Liver (tissue), 9 donors: Measurements from ENCODE around the gene INSR. TPM values are rescaled to one million over a fixed set of nuclear protein-coding genes. Genes with fewer than 3 reads are reported as not detected.
A peak's percentile ranks its signal among the peaks of the same experiment; 100 is the strongest.

Source experiments
- DNase-seq: peaks from one replicate; pipeline ENCODE4 v3.0.0-alpha.2; 2017; ENCODE audit warnings: low spot score
- H3K27ac ChIP-seq, 2 donors: one replicate each; pipeline ENCODE4 v1.7.0; 2013; ENCODE audit warnings: inconsistent platforms in 2 of 2, low read length in 2 of 2, control low read depth in 1 of 2, low read depth in 1 of 2, mild to moderate bottlenecking in 1 of 2
- H3K27me3 ChIP-seq, 4 donors: one replicate each; pipeline versions ENCODE4 v1.6.1 to v1.7.0; 2013; ENCODE audit warnings: low read length in 3 of 4, inconsistent platforms in 1 of 4, mild to moderate bottlenecking in 1 of 4, moderate library complexity in 1 of 4; ENCODE audit not compliant: control insufficient read depth in 4 of 4, insufficient read depth in 4 of 4
- H3K36me3 ChIP-seq, 4 donors: one replicate each; pipeline versions ENCODE4 v1.6.1 to v1.7.0; 2013; ENCODE audit warnings: low read length in 3 of 4, mild to moderate bottlenecking in 3 of 4, low read depth in 1 of 4, moderate library complexity in 1 of 4; ENCODE audit not compliant: control insufficient read depth in 4 of 4, insufficient read depth in 3 of 4
- H3K4me1 ChIP-seq, 4 donors: one replicate each; pipeline versions ENCODE4 v1.6.1 to v1.7.0; 2013; ENCODE audit warnings: low read length in 3 of 4, mild to moderate bottlenecking in 3 of 4, moderate library complexity in 1 of 4; ENCODE audit not compliant: control insufficient read depth in 4 of 4, insufficient read depth in 4 of 4
- H3K4me3 ChIP-seq, 3 donors: one replicate each; pipeline versions ENCODE4 v1.6.1 to v1.7.0; 2013; ENCODE audit warnings: low read length in 3 of 3, control low read depth in 1 of 3, low read depth in 1 of 3, mild to moderate bottlenecking in 1 of 3
- H3K9ac ChIP-seq, 2 donors: one replicate each; pipeline ENCODE4 v1.7.0; 2013; ENCODE audit warnings: low read length in 2 of 2, mild to moderate bottlenecking in 2 of 2, moderate library complexity in 2 of 2, control low read depth in 1 of 2, low read depth in 1 of 2
- H3K9me3 ChIP-seq, 4 donors: one replicate each; pipeline versions ENCODE4 v1.6.1 to v1.7.0; 2013; ENCODE audit warnings: low read length in 3 of 4; ENCODE audit not compliant: control insufficient read depth in 4 of 4
- EGR1 ChIP-seq, 2 donors: IDR thresholded peaks; 2 replicates each; pipeline ENCODE4 v1.6.1; 2016 to 2018; ENCODE audit warnings: antibody characterized with exemption in 2 of 2, low read depth in 2 of 2
- FOXA1 ChIP-seq: IDR thresholded peaks from 2 replicates; pipeline ENCODE4 v1.6.1; 2016; ENCODE audit warnings: antibody characterized with exemption
- FOXA2 ChIP-seq: IDR thresholded peaks from 2 replicates; pipeline ENCODE4 v1.6.1; 2016; ENCODE audit warnings: antibody characterized with exemption
- GABPA ChIP-seq, 2 donors: IDR thresholded peaks in 1 of 2; conservative IDR thresholded peaks in 1 of 2; 2 replicates each; pipeline ENCODE4 v1.6.1; 2016; ENCODE audit warnings: antibody characterized with exemption in 2 of 2, mild to moderate bottlenecking in 1 of 2, moderate library complexity in 1 of 2
- HNF4A ChIP-seq, 2 donors: conservative IDR thresholded peaks; 2 replicates each; pipeline ENCODE4 v1.6.1; 2016; ENCODE audit warnings: antibody characterized with exemption in 2 of 2, mild to moderate bottlenecking in 2 of 2
- HNF4G ChIP-seq: IDR thresholded peaks from 2 replicates; pipeline ENCODE4 v1.6.1; 2016; ENCODE audit warnings: antibody characterized with exemption
- JUND ChIP-seq, 2 donors: IDR thresholded peaks; 2 replicates each; pipeline ENCODE4 v1.6.1; 2016; ENCODE audit warnings: antibody characterized with exemption in 2 of 2
- NR2F2 ChIP-seq: IDR thresholded peaks from 2 replicates; pipeline ENCODE4 v1.6.1; 2016; ENCODE audit warnings: antibody characterized with exemption
- RAD21 ChIP-seq, 2 donors: IDR thresholded peaks; 2 replicates each; pipeline ENCODE4 v1.6.1; 2016; ENCODE audit warnings: antibody characterized with exemption in 2 of 2, mild to moderate bottlenecking in 2 of 2
- RXRA ChIP-seq, 2 donors: IDR thresholded peaks; 2 replicates each; pipeline ENCODE4 v1.6.1; 2017 to 2018; ENCODE audit warnings: antibody characterized with exemption in 2 of 2, mild to moderate bottlenecking in 1 of 2
- SP1 ChIP-seq: IDR thresholded peaks from 2 replicates; pipeline ENCODE4 v1.6.1; 2018; ENCODE audit warnings: antibody characterized with exemption, mild to moderate bottlenecking
- TAF1 ChIP-seq: conservative IDR thresholded peaks from 2 replicates; pipeline ENCODE4 v1.6.1; 2016; ENCODE audit warnings: antibody characterized with exemption, mild to moderate bottlenecking
- YY1 ChIP-seq: IDR thresholded peaks from 2 replicates; pipeline ENCODE4 v1.6.1; 2016; ENCODE audit warnings: antibody characterized with exemption, mild to moderate bottlenecking
- WGBS: extraction: QIAGEN DNeasy Blood & Tissue Kit; methylation state at CpG from one replicate; pipeline ENCODE4 v1.1.7; 2013; 5-methylcytosine and 5-hydroxymethylcytosine counted together
- polyA plus RNA-seq, 2 donors: library from polyadenylated mRNA; stranded (reverse) in 1 of 2; unstranded in 1 of 2; fragments of 200-250 nt in 1 of 2; fragments of >200 nt in 1 of 2; fragmentation: Nextera tagmentation in 1 of 2; extraction: Ambion mirVana in 1 of 2; gene quantifications; one replicate each; pipeline versions ENCODE4 v1.2.1 to v1.2.3, GENCODE V29; 2013 to 2015
- total RNA-seq, 2 donors: library from RNA; depleted of rRNA; stranded (reverse); fragments of >200 nt; gene quantifications; one replicate each; pipeline ENCODE4 v1.2.3, GENCODE V29; 2014
- TF ChIP-seq, protein P1 (sequence below): IDR thresholded peaks from 2 replicates; pipeline ENCODE4 v1.6.1; 2016; ENCODE audit warnings: antibody characterized with exemption
- TF ChIP-seq, protein P2 (sequence below): fragments of 150-350 bp; IDR thresholded peaks from 2 replicates; pipeline ENCODE4 v1.5.1; 2017; ENCODE audit warnings: improper control_type of control experiment, low read depth, low read length; ENCODE audit not compliant: missing input control
- TF ChIP-seq, protein P3 (sequence below): IDR thresholded peaks from 2 replicates; pipeline ENCODE4 v1.6.1; 2016; ENCODE audit warnings: antibody characterized with exemption, mild to moderate bottlenecking
- TF ChIP-seq, protein P4 (sequence below): IDR thresholded peaks from 2 replicates; pipeline ENCODE4 v1.6.1; 2016; ENCODE audit warnings: antibody characterized with exemption
- TF ChIP-seq, protein P5 (sequence below): IDR thresholded peaks from 2 replicates; pipeline ENCODE4 v1.6.1; 2016; ENCODE audit warnings: antibody characterized with exemption
- donor health status: healthy.
- donor health status: healthy.
- donor health status: healthy.
- donor health status: healthy.
- donor health status: healthy.

Gene INSR
- total and polyA plus RNA-seq, 4 donors, result 16.5 to 97.5 (median 50.8) TPM

DNA sequence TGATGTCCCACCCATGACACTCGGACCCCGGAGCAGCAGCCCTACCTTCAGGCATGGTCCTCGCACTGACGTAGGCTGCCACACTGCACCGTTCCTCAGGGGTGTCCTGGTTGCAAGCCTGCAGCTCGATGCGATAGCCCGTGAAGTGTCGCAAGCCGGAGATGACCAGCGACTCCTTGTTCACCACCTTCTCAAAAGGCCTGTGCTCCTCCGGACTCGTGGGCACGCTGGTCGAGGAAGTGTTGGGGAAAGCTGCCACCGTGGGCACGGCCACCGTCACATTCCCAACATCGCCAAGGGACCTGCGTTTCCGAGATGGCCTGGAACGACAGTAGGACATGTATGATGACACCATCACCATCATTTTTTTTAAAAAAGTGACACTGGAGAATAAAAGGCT, 151.4 kb downstream of the INSR start:
- no peak overlapping the region for H3K9ac ChIP-seq
- peak overlapping the region; percentile 1 to 48 for H3K27ac ChIP-seq
- DNase-seq, result no peak
- peaks cover 0 to 13% (median 1%) of the 10 kb centered on the region in 4 donors for H3K4me1 ChIP-seq
- no peak overlapping the region for H3K4me3 ChIP-seq
- H3K36me3 ChIP-seq, result peaks cover 8 to 34% (median 20%) of the 10 kb centered on the region in 4 donors
- no peaks in the 10 kb centered on the region for H3K27me3 ChIP-seq
- no peaks in the 10 kb centered on the region for H3K9me3 ChIP-seq
- 98% methylated on average over 22 of the region's 22 CpGs for WGBS
- TF ChIP-seq YY1, result no peak
- TF ChIP-seq TAF1, result no peak

DNA sequence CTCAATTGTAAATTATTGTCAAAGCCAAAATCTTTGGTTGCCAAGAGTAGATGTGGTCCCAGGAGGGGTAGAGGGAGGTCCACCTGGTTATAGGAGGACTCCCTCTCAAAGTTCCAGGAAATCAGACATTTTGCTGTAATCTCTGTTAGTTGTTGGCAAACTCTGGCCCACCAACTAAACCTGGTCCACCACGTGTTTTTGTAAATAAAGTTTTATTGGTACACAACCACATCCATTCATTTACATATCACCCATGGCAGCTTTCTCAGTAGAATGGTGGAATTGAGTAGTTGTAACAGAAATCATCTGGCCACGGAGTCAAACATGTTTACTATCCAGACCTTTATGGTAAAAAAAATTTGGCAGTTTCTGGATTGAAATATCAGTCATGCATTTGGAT, 154.1 kb downstream of the INSR start:
- peaks cover 0 to 11% (median 1%) of the 10 kb centered on the region in 4 donors for H3K4me1 ChIP-seq

DNA sequence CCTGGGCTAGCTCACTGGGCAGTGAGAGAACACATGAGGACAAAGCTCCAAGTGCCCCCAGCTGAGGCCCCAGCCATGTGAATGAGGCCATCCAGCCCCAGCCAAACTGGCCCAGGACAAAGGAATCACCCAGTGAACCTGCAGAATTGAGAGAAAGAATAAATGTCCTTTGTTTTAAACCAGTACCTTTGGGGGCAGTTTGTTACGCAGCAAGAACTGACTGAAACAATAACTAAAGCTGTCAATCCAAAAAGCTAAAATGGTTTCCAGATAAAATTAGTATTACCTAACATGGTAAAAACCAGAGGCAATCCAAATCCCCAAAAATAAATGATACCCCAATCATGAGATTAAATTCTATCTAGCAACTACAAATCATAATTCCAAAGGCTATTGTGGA, 155.1 kb downstream of the INSR start:
- H3K27me3 ChIP-seq, result no peaks in the 10 kb centered on the region
- TF ChIP-seq HNF4G (no peak), HNF4A (conservative IDR thresholded peaks at IDR 0.05) (no peak), SP1 (no peak), FOXA2 (no peak), JUND (IDR thresholded peaks at IDR 0.05) (no peak), RXRA (IDR thresholded peaks at IDR 0.05) (no peak), GABPA (IDR thresholded peaks at IDR 0.05 in 1 of 2, conservative IDR thresholded peaks at IDR 0.05 in 1 of 2) (no peak), RAD21 (IDR thresholded peaks at IDR 0.05) (no peak), EGR1 (IDR thresholded peaks at IDR 0.05; ENCODE audit: low read depth in 2 of 2) (no peak), FOXA1 (no peak), TAF1 (no peak), YY1 (no peak), NR2F2 (no peak)
- TF ChIP-seq, protein P1, sequence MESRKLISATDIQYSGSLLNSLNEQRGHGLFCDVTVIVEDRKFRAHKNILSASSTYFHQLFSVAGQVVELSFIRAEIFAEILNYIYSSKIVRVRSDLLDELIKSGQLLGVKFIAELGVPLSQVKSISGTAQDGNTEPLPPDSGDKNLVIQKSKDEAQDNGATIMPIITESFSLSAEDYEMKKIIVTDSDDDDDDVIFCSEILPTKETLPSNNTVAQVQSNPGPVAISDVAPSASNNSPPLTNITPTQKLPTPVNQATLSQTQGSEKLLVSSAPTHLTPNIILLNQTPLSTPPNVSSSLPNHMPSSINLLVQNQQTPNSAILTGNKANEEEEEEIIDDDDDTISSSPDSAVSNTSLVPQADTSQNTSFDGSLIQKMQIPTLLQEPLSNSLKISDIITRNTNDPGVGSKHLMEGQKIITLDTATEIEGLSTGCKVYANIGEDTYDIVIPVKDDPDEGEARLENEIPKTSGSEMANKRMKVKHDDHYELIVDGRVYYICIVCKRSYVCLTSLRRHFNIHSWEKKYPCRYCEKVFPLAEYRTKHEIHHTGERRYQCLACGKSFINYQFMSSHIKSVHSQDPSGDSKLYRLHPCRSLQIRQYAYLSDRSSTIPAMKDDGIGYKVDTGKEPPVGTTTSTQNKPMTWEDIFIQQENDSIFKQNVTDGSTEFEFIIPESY, result no peak
- TF ChIP-seq, protein P2, sequence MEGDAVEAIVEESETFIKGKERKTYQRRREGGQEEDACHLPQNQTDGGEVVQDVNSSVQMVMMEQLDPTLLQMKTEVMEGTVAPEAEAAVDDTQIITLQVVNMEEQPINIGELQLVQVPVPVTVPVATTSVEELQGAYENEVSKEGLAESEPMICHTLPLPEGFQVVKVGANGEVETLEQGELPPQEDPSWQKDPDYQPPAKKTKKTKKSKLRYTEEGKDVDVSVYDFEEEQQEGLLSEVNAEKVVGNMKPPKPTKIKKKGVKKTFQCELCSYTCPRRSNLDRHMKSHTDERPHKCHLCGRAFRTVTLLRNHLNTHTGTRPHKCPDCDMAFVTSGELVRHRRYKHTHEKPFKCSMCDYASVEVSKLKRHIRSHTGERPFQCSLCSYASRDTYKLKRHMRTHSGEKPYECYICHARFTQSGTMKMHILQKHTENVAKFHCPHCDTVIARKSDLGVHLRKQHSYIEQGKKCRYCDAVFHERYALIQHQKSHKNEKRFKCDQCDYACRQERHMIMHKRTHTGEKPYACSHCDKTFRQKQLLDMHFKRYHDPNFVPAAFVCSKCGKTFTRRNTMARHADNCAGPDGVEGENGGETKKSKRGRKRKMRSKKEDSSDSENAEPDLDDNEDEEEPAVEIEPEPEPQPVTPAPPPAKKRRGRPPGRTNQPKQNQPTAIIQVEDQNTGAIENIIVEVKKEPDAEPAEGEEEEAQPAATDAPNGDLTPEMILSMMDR, result no peak
- TF ChIP-seq, protein P3, sequence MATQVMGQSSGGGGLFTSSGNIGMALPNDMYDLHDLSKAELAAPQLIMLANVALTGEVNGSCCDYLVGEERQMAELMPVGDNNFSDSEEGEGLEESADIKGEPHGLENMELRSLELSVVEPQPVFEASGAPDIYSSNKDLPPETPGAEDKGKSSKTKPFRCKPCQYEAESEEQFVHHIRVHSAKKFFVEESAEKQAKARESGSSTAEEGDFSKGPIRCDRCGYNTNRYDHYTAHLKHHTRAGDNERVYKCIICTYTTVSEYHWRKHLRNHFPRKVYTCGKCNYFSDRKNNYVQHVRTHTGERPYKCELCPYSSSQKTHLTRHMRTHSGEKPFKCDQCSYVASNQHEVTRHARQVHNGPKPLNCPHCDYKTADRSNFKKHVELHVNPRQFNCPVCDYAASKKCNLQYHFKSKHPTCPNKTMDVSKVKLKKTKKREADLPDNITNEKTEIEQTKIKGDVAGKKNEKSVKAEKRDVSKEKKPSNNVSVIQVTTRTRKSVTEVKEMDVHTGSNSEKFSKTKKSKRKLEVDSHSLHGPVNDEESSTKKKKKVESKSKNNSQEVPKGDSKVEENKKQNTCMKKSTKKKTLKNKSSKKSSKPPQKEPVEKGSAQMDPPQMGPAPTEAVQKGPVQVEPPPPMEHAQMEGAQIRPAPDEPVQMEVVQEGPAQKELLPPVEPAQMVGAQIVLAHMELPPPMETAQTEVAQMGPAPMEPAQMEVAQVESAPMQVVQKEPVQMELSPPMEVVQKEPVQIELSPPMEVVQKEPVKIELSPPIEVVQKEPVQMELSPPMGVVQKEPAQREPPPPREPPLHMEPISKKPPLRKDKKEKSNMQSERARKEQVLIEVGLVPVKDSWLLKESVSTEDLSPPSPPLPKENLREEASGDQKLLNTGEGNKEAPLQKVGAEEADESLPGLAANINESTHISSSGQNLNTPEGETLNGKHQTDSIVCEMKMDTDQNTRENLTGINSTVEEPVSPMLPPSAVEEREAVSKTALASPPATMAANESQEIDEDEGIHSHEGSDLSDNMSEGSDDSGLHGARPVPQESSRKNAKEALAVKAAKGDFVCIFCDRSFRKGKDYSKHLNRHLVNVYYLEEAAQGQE, result no peak
- TF ChIP-seq, protein P4, sequence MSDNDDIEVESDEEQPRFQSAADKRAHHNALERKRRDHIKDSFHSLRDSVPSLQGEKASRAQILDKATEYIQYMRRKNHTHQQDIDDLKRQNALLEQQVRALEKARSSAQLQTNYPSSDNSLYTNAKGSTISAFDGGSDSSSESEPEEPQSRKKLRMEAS, result no peak
- TF ChIP-seq, protein P5, sequence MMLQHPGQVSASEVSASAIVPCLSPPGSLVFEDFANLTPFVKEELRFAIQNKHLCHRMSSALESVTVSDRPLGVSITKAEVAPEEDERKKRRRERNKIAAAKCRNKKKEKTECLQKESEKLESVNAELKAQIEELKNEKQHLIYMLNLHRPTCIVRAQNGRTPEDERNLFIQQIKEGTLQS, result no peak
- no peak overlapping the region for H3K9ac ChIP-seq
- peaks cover 0 to 8% (median 3%) of the 10 kb centered on the region in 4 donors for H3K4me1 ChIP-seq
- no peaks in the 10 kb centered on the region for H3K9me3 ChIP-seq
- peak overlapping the region in 1 of 2 donors; percentile 54 for H3K27ac ChIP-seq
- DNase-seq, result no peak
- no peak overlapping the region for H3K4me3 ChIP-seq
- peaks cover 10 to 36% (median 24%) of the 10 kb centered on the region in 4 donors for H3K36me3 ChIP-seq
- 99% methylated on average over 1 of the region's 1 CpG for WGBS

More for the DNA sequence above, 154.1 kb downstream of the INSR start:
- DNase-seq, result no peak
- Histone ChIP-seq H3K9ac (no peak overlapping the region), H3K27me3 (no peaks in the 10 kb centered on the region), H3K27ac (peak overlapping the region in 1 of 2 donors; percentile 28), H3K4me3 (no peak overlapping the region), H3K9me3 (no peaks in the 10 kb centered on the region), H3K36me3 (peaks cover 10 to 36% (median 24%) of the 10 kb centered on the region in 4 donors)
- 67% methylated on average over 2 of the region's 2 CpGs for WGBS
- no peak for TF ChIP-seq YY1
